MCF 10A (cell line): Measurements from ENCODE around the gene LHCGR. TPM values are rescaled to one million over a fixed set of nuclear protein-coding genes. Genes with fewer than 3 reads are reported as not detected.

Source experiments
- BruUV-seq: library from RNA; stranded (reverse); fragments of 400-500 nt; replicated peaks from 2 replicates; lab custom pipeline; 2021; lab: Mats Ljungman, UMichigan
- CTCF ChIA-PET: fragments of 300-600 bp; sonication (Branson Sonifier 250); formaldehyde crosslinking; extraction: SDS; loops from one replicate; lab custom pipeline; 2021; ENCODE audit warnings: antibody characterized with exemption, inconsistent platforms; lab: Yijun Ruan, JAX
- POLR2A ChIA-PET: fragments of 300-600, 350-650 bp; sonication (Branson Sonifier 250); formaldehyde crosslinking; extraction: SDS; loops from one replicate; lab custom pipeline; 2020; ENCODE audit warnings: antibody characterized with exemption, inconsistent platforms; lab: Yijun Ruan, JAX
- DNase-seq: peaks from one replicate; pipeline ENCODE4 v3.0.0-alpha.2; 2018; ENCODE audit not compliant: unreplicated experiment
- H3K27ac Mint-ChIP-seq: one replicate; pipeline ENCODE4 v1.8.0; 2022; ENCODE audit warnings: mild to moderate bottlenecking, low read depth, mixed read lengths; ENCODE audit not compliant: unreplicated experiment
- H3K27me3 Mint-ChIP-seq: one replicate; pipeline ENCODE4 v1.8.0; 2022; ENCODE audit warnings: mixed read lengths; ENCODE audit not compliant: insufficient read depth, unreplicated experiment
- H3K36me3 Mint-ChIP-seq: one replicate; pipeline ENCODE4 v1.8.0; 2022; ENCODE audit warnings: mild to moderate bottlenecking, moderate library complexity, mixed read lengths; ENCODE audit not compliant: insufficient read depth, unreplicated experiment
- H3K4me1 Mint-ChIP-seq: one replicate; pipeline ENCODE4 v1.8.0; 2022; ENCODE audit warnings: mixed read lengths; ENCODE audit not compliant: insufficient read depth, unreplicated experiment
- H3K4me3 Mint-ChIP-seq: one replicate; pipeline ENCODE4 v1.8.0; 2022; ENCODE audit warnings: mild to moderate bottlenecking, moderate library complexity, mixed read lengths; ENCODE audit not compliant: unreplicated experiment
- H3K9me3 Mint-ChIP-seq: one replicate; pipeline ENCODE4 v1.8.0; 2022; ENCODE audit warnings: mixed read lengths; ENCODE audit not compliant: unreplicated experiment
- CTCF ChIP-seq: fragments of 200-600 bp; IDR thresholded peaks from one replicate; pipeline ENCODE4 v1.8.0; 2022; ENCODE audit warnings: antibody characterized with exemption, mild to moderate bottlenecking; ENCODE audit not compliant: unreplicated experiment
- intact Hi-C: fragments of 100-400 bp; cut with micrococcal nuclease; formaldehyde crosslinking; loops from 2 replicates; pipeline ENCODE4 v1.14.1; 2022
- total RNA-seq: library from RNA; stranded (reverse); gene quantifications from 2 replicates; pipeline ENCODE4 v1.2.3, GENCODE V29; 2022

The LHCGR gene
- total RNA-seq, 1 experiment from 2014 or later, result not detected

- Mint-ChIP-seq H3K4me1 (no peaks in the 10 kb centered on the region), H3K9me3 (no peaks in the 10 kb centered on the region), H3K27ac (no peak overlapping the region), H3K4me3 (no peak overlapping the region), H3K27me3 (peaks cover 14% of the 10 kb centered on the region), H3K36me3 (no peaks in the 10 kb centered on the region)
- TF ChIP-seq CTCF, result no peak
- BruUV-seq, result no TSS peak
- intact Hi-C loops, result no loop called here
- CTCF ChIA-PET, result no interaction called here
- DNase-seq, result no peak
- POLR2A ChIA-PET, result no interaction called here
Observed at GRCh38 chr2:48779019-48779716, 23.6 kb upstream of the LHCGR start.

- DNase-seq, result no peak
- intact Hi-C loops, result no loop called here
- ChIA-PET POLR2A (no interaction called here), CTCF (interaction anchor here (1.1 kb wide), 1 partner anchor 165 kb away, joined by 3 read pairs; no protein-coding TSS in a partner anchor)
- Mint-ChIP-seq H3K4me1 (no peaks in the 10 kb centered on the region), H3K36me3 (no peaks in the 10 kb centered on the region), H3K27ac (no peak overlapping the region), H3K9me3 (no peaks in the 10 kb centered on the region), H3K27me3 (peaks cover 16% of the 10 kb centered on the region), H3K4me3 (no peak overlapping the region)
- TF ChIP-seq CTCF, result no peak
- BruUV-seq, result no TSS peak
Observed at GRCh38 chr2:48774251-48774650, 18.7 kb upstream of the LHCGR start.

GRCh38 chr2:48771241-48772014 is 15.9 kb upstream of the LHCGR start:
- intact Hi-C loops, result no loop called here

More at GRCh38 chr2:48771241-48772014, 15.9 kb upstream of the LHCGR start:
- no peaks in the 10 kb centered on the region for H3K4me1 Mint-ChIP-seq
- peaks cover 4% of the 10 kb centered on the region for H3K9me3 Mint-ChIP-seq
- no peak overlapping the region for H3K27ac Mint-ChIP-seq
- no peak overlapping the region for H3K4me3 Mint-ChIP-seq
- H3K27me3 Mint-ChIP-seq, result peaks cover 16% of the 10 kb centered on the region
- CTCF ChIA-PET, result no interaction called here
- no peaks in the 10 kb centered on the region for H3K36me3 Mint-ChIP-seq
- TF ChIP-seq CTCF, result no peak
- POLR2A ChIA-PET, result interaction anchor here (0.6 kb wide), 1 partner anchor 21 kb away, joined by 4 read pairs; no protein-coding TSS in a partner anchor
- no peak for DNase-seq
- no TSS peak for BruUV-seq
